Breast epithelium (tissue), 3 donors: ENCODE data around the gene PFDN2.

ENCODE experiments used
- POLR2A ChIP-seq: fragments of 450-650 bp; IDR thresholded peaks from one replicate; pipeline ENCODE4 v1.6.1; 2016; ENCODE audit warnings: antibody characterized with exemption, mild to moderate bottlenecking, moderate library complexity
- POLR2AphosphoS5 ChIP-seq, 3 donors: sonication (generic); formaldehyde crosslinking; IDR thresholded peaks; one replicate each; pipeline ENCODE4 v1.6.1; 2017; ENCODE audit warnings: antibody characterized with exemption in 3 of 3
- TF ChIP-seq, protein P1 (sequence below), 3 donors: fragments of 450-650 bp; IDR thresholded peaks; one replicate each; pipeline ENCODE4 v1.5.1; 2016 to 2017; ENCODE audit warnings: antibody characterized with exemption in 3 of 3, mild to moderate bottlenecking in 3 of 3, moderate library complexity in 3 of 3

GRCh38 chr1:161159913-161160243, 42.0 kb upstream of the PFDN2 start:
- TF ChIP-seq, protein P1, sequence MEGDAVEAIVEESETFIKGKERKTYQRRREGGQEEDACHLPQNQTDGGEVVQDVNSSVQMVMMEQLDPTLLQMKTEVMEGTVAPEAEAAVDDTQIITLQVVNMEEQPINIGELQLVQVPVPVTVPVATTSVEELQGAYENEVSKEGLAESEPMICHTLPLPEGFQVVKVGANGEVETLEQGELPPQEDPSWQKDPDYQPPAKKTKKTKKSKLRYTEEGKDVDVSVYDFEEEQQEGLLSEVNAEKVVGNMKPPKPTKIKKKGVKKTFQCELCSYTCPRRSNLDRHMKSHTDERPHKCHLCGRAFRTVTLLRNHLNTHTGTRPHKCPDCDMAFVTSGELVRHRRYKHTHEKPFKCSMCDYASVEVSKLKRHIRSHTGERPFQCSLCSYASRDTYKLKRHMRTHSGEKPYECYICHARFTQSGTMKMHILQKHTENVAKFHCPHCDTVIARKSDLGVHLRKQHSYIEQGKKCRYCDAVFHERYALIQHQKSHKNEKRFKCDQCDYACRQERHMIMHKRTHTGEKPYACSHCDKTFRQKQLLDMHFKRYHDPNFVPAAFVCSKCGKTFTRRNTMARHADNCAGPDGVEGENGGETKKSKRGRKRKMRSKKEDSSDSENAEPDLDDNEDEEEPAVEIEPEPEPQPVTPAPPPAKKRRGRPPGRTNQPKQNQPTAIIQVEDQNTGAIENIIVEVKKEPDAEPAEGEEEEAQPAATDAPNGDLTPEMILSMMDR (IDR thresholded peaks at IDR 0.05) = no peak
- no peak for TF ChIP-seq POLR2A
- no peak for TF ChIP-seq POLR2AphosphoS5 (IDR thresholded peaks at IDR 0.05)
